GM23338 (cell line): ENCODE results near the gene VWDE. TPM values are rescaled to one million over a fixed set of nuclear protein-coding genes. Genes with fewer than 3 reads are reported as not detected.
A peak's percentile ranks its signal among the peaks of the same experiment; 100 is the strongest.

ENCODE experiments used
- ATAC-seq: fragments of 200-7000 bp; cut with Tn5 transposase; 3 replicates; pipeline ENCODE4 v1.9.1; 2020
- DNase-seq: peaks from one replicate; pipeline ENCODE4 v3.0.0-alpha.2; 2015; ENCODE audit warnings: low spot score
- H2AFZ ChIP-seq: fragments of 200-600 bp; sonication (generic); 2 replicates; pipeline ENCODE4 v1.8.0; 2016; ENCODE audit warnings: antibody characterized with exemption, mild to moderate bottlenecking, moderate library complexity
- H3F3A ChIP-seq: fragments of 200-600 bp; sonication (generic); replicated peaks from 2 replicates; pipeline ENCODE4 v1.8.0; 2017; ENCODE audit warnings: antibody characterized with exemption, mixed run types, low read depth
- H3K27ac ChIP-seq: fragments of 200-600 bp; sonication (generic); 2 replicates; pipeline ENCODE4 v1.6.1; 2016; ENCODE audit warnings: low read depth
- H3K27me3 ChIP-seq: fragments of 200-600 bp; sonication (generic); 2 replicates; pipeline ENCODE4 v1.8.0; 2016; ENCODE audit warnings: mild to moderate bottlenecking, mixed run types, moderate library complexity; ENCODE audit not compliant: insufficient read depth
- H3K36me3 ChIP-seq: fragments of 200-600 bp; sonication (generic); 2 replicates; pipeline ENCODE4 v1.8.0; 2016; ENCODE audit warnings: mild to moderate bottlenecking; ENCODE audit not compliant: insufficient read depth
- H3K4me1 ChIP-seq: fragments of 200-600 bp; sonication (generic); 2 replicates; pipeline ENCODE4 v1.8.0; 2016; ENCODE audit warnings: mild to moderate bottlenecking, moderate library complexity; ENCODE audit not compliant: insufficient read depth
- H3K4me2 ChIP-seq: fragments of 200-600 bp; sonication (generic); 2 replicates; pipeline ENCODE4 v1.7.1; 2017; ENCODE audit warnings: mixed run types
- H3K4me3 ChIP-seq: fragments of 200-600 bp; sonication (generic); 2 replicates; pipeline ENCODE4 v1.6.1; 2016; ENCODE audit warnings: mixed run types
- H3K79me2 ChIP-seq: fragments of 200-600 bp; sonication (generic); replicated peaks from 2 replicates; pipeline ENCODE4 v1.8.0; 2017; ENCODE audit warnings: mild to moderate bottlenecking; ENCODE audit not compliant: insufficient read depth
- H3K9me2 ChIP-seq: fragments of 200-600 bp; sonication (generic); 2 replicates; pipeline ENCODE4 v1.8.0; 2017; ENCODE audit not compliant: insufficient read depth
- H4K20me1 ChIP-seq: fragments of 200-600 bp; sonication (generic); replicated peaks from 2 replicates; pipeline ENCODE4 v1.8.0; 2017; ENCODE audit warnings: mild to moderate bottlenecking; ENCODE audit not compliant: insufficient read depth
- H3K27ac Mint-ChIP-seq: 2 replicates; pipeline ENCODE4 v1.8.0; 2020; ENCODE audit warnings: inconsistent platforms, mild to moderate bottlenecking, moderate library complexity, mixed read lengths
- H3K27me3 Mint-ChIP-seq: 3 replicates; pipeline ENCODE4 v1.8.0; 2022; ENCODE audit warnings: low read depth, mild to moderate bottlenecking, moderate library complexity, mixed read lengths, inconsistent platforms; ENCODE audit not compliant: insufficient read depth, poor library complexity
- H3K36me3 Mint-ChIP-seq: 3 replicates; pipeline ENCODE4 v1.8.0; 2021; ENCODE audit warnings: low read depth, mild to moderate bottlenecking, inconsistent platforms, moderate library complexity, mixed read lengths
- H3K4me1 Mint-ChIP-seq: 3 replicates; pipeline ENCODE4 v1.8.0; 2020; ENCODE audit warnings: mild to moderate bottlenecking, inconsistent platforms, mixed read lengths
- H3K4me3 Mint-ChIP-seq: 3 replicates; pipeline ENCODE4 v1.8.0; 2021; ENCODE audit warnings: moderate library complexity, mild to moderate bottlenecking, inconsistent platforms, mixed read lengths
- H3K9me3 Mint-ChIP-seq: 3 replicates; pipeline ENCODE4 v1.8.0; 2020; ENCODE audit warnings: moderate library complexity, mild to moderate bottlenecking, inconsistent platforms, mixed read lengths
- CREB1 ChIP-seq: fragments of 250-450 bp; sonication (Bioruptor Pico); IDR thresholded peaks from 2 replicates; pipeline ENCODE4 v1.5.0; 2020; ENCODE audit warnings: low read depth, mild to moderate bottlenecking, moderate library complexity
- CTCF ChIP-seq, 2 experiments: fragments of 200-600 bp in 1 of 2; sonication (generic) in 1 of 2; conservative IDR thresholded peaks; 2 replicates each; pipeline versions ENCODE4 v1.5.1 to v1.6.1; 2016 to 2017; ENCODE audit warnings: antibody characterized with exemption in 2 of 2, low read depth in 2 of 2, mild to moderate bottlenecking in 2 of 2, moderate library complexity in 1 of 2
- ETS1 ChIP-seq: IDR thresholded peaks from 2 replicates; pipeline ENCODE4 v1.6.1; 2016; ENCODE audit warnings: antibody characterized with exemption
- EZH2 ChIP-seq: fragments of 200-600 bp; sonication (generic); IDR thresholded peaks from one replicate; pipeline ENCODE4 v1.8.0; 2017; ENCODE audit warnings: antibody characterized with exemption, mild to moderate bottlenecking, low read depth; ENCODE audit not compliant: unreplicated experiment
- EZH2phosphoT487 ChIP-seq: fragments of 200-600 bp; sonication (generic); IDR thresholded peaks from one replicate; pipeline ENCODE4 v1.8.1; 2018; ENCODE audit warnings: antibody characterized with exemption; ENCODE audit not compliant: unreplicated experiment
- NANOG ChIP-seq: IDR thresholded peaks from 2 replicates; pipeline ENCODE4 v1.6.1; 2016; ENCODE audit warnings: antibody characterized with exemption, borderline replicate concordance
- POLR2AphosphoS5 ChIP-seq: IDR thresholded peaks from 2 replicates; pipeline ENCODE4 v1.6.1; 2016; ENCODE audit warnings: antibody characterized with exemption, low read depth
- REST ChIP-seq: IDR thresholded peaks from one replicate; pipeline ENCODE4 v1.6.1; 2018; ENCODE audit warnings: antibody characterized with exemption; ENCODE audit not compliant: unreplicated experiment
- STAT1 ChIP-seq: IDR thresholded peaks from one replicate; pipeline ENCODE4 v1.6.1; 2016; ENCODE audit warnings: antibody characterized with exemption; ENCODE audit not compliant: unreplicated experiment
- ZNF114 ChIP-seq: fragments of 250-450 bp; sonication (Bioruptor Pico); IDR thresholded peaks from 2 replicates; pipeline ENCODE4 v1.5.0; 2020; ENCODE audit warnings: mild to moderate bottlenecking, moderate library complexity
- ZNF331 ChIP-seq: fragments of 250-450 bp; sonication (Bioruptor Pico); IDR thresholded peaks from 2 replicates; pipeline ENCODE4 v1.5.0; 2020; ENCODE audit warnings: low read depth, mild to moderate bottlenecking, moderate library complexity
- ZNF462 ChIP-seq: fragments of 250-450 bp; sonication (Bioruptor Pico); IDR thresholded peaks from 2 replicates; pipeline ENCODE4 v1.5.0; 2020; ENCODE audit warnings: mild to moderate bottlenecking, moderate library complexity
- polyA plus RNA-seq: library from polyadenylated mRNA; unstranded; fragments of >200 nt; fragmentation: Nextera tagmentation; extraction: Ambion mirVana; gene quantifications from 2 replicates; pipeline ENCODE4 v1.2.1, GENCODE V29; 2016
- total RNA-seq: library from RNA; depleted of rRNA; stranded (reverse); fragments of >200 nt; shearing (Covaris generic); gene quantifications from 2 replicates; pipeline ENCODE4 v1.2.3, GENCODE V29; 2014

Gene VWDE
- total and polyA plus RNA-seq, 2 experiments from 2014 or later = 24.6 to 45.5 TPM

GRCh38 chr7:12350971-12351370 is 52.7 kb downstream of the VWDE start (continued):
- TF ChIP-seq ZNF462 (CRISPR knock-in tag) = no peak
- no peak for TF ChIP-seq STAT1
- TF ChIP-seq ETS1 = no peak
- no peak for TF ChIP-seq ZNF331 (CRISPR knock-in tag)
- TF ChIP-seq ZNF114 (CRISPR knock-in tag) = no peak

GRCh38 chr7:12337095-12337494 is 66.6 kb downstream of the VWDE start:
- H3K4me1 Mint-ChIP-seq = peaks cover 14% of the 10 kb centered on the region
- no peak for TF ChIP-seq CTCF (conservative IDR thresholded peaks at IDR 0.05; ENCODE audit: low read depth in 2 of 2)
- no peak for TF ChIP-seq NANOG
- TF ChIP-seq EZH2phosphoT487 = no peak
- TF ChIP-seq CREB1 (CRISPR knock-in tag) = no peak
- TF ChIP-seq POLR2AphosphoS5 = no peak
- no peak for TF ChIP-seq EZH2
- TF ChIP-seq ETS1 = no peak
- TF ChIP-seq STAT1 = no peak
- no peak for TF ChIP-seq REST
- no peak for TF ChIP-seq ZNF114 (CRISPR knock-in tag)

More at GRCh38 chr7:12337095-12337494, 66.6 kb downstream of the VWDE start:
- peak overlapping the region; percentile 58 for H3K27ac ChIP-seq
- H3F3A ChIP-seq = no peaks in the 10 kb centered on the region
- peaks cover 7% of the 10 kb centered on the region; the same call in 1 of the 2 replicates for H3K36me3 ChIP-seq
- Mint-ChIP-seq H3K27ac (peak overlapping the region; percentile 86), H3K9me3 (no peaks in the 10 kb centered on the region), H3K36me3 (peaks cover 19% of the 10 kb centered on the region; the same call in 2 of the 3 replicates), H3K4me3 (no peak overlapping the region), H3K27me3 (no peaks in the 10 kb centered on the region)
- ATAC-seq (no peak), DNase-seq (no peak)
- H3K9me2 ChIP-seq = no peaks in the 10 kb centered on the region
- no peaks in the 10 kb centered on the region for H3K27me3 ChIP-seq
- no peak overlapping the region for H3K4me3 ChIP-seq
- no peak overlapping the region for H2AFZ ChIP-seq
- H4K20me1 ChIP-seq = no peaks in the 10 kb centered on the region
- H3K4me1 ChIP-seq = peaks cover 18% of the 10 kb centered on the region
- no peaks in the 10 kb centered on the region for H3K79me2 ChIP-seq
- H3K4me2 ChIP-seq = no peak overlapping the region
